Muscle layer of colon (tissue), 2 donors: ENCODE data around the gene PPP1R26.

Experiments
- H3K27ac ChIP-seq: one replicate; pipeline ENCODE4 v1.7.0; 2013; ENCODE audit warnings: low read depth, mild to moderate bottlenecking, low read length, moderate library complexity
- H3K27me3 ChIP-seq, 2 donors: one replicate each; pipeline ENCODE4 v1.7.0; 2013; ENCODE audit warnings: low read length in 2 of 2, mild to moderate bottlenecking in 2 of 2; ENCODE audit not compliant: insufficient read depth in 2 of 2, control insufficient read depth in 1 of 2
- H3K36me3 ChIP-seq: one replicate; pipeline ENCODE4 v1.7.0; 2013; ENCODE audit warnings: mild to moderate bottlenecking, low read length; ENCODE audit not compliant: insufficient read depth
- H3K4me1 ChIP-seq: one replicate; pipeline ENCODE4 v1.7.0; 2013; ENCODE audit warnings: mild to moderate bottlenecking, low read length; ENCODE audit not compliant: insufficient read depth
- H3K4me3 ChIP-seq, 2 donors: one replicate each; pipeline ENCODE4 v1.7.0; 2013; ENCODE audit warnings: low read length in 2 of 2, low read depth in 1 of 2, mild to moderate bottlenecking in 1 of 2, moderate library complexity in 1 of 2
- H3K9ac ChIP-seq: one replicate; pipeline ENCODE4 v1.7.0; 2013; ENCODE audit warnings: low read length
- H3K9me3 ChIP-seq: one replicate; pipeline ENCODE4 v1.7.0; 2013; ENCODE audit warnings: mild to moderate bottlenecking, low read length
- donor health status: abdominal sarcoma.
- donor health status: Adenocarcinoma of cecum.

The PPP1R26 gene

GRCh38 chr9:135484460-135485277 is 5.1 kb downstream of the PPP1R26 start:
- H3K4me3 ChIP-seq: no peak overlapping the region
- no peak overlapping the region for H3K9ac ChIP-seq
- no peak overlapping the region for H3K27ac ChIP-seq
- no peaks in the 10 kb centered on the region for H3K9me3 ChIP-seq
- peaks cover 8% of the 10 kb centered on the region for H3K4me1 ChIP-seq
- no peaks in the 10 kb centered on the region for H3K27me3 ChIP-seq
- H3K36me3 ChIP-seq: peaks cover 30% of the 10 kb centered on the region

GRCh38 chr9:135485385-135485784 is 5.8 kb downstream of the PPP1R26 start:
- Histone ChIP-seq H3K4me3 (no peak overlapping the region), H3K9me3 (no peaks in the 10 kb centered on the region), H3K36me3 (peaks cover 30% of the 10 kb centered on the region), H3K4me1 (peaks cover 8% of the 10 kb centered on the region), H3K9ac (no peak overlapping the region), H3K27ac (no peak overlapping the region), H3K27me3 (no peaks in the 10 kb centered on the region)

DNA sequence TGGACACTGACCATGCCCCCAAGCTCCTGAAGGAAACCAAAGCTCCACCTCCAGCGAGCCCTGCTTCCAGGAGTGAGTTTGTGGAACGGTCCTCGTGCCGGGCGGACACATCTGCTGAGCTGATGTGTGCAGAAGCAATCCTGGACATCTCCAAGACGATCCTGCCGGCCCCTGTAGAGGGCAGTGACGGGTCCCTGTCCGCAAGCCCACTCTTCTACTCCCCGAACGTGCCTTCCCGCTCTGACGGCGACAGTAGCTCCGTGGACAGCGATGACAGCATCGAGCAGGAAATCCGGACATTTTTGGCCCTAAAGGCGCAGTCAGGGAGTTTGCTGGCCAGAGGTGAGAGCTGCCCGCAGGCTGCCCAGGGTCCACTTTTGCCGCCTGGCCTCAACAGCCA is 6.2 kb downstream of the PPP1R26 start:
- H3K27ac ChIP-seq: no peak overlapping the region
- no peaks in the 10 kb centered on the region for H3K27me3 ChIP-seq
- H3K36me3 ChIP-seq: peaks cover 30% of the 10 kb centered on the region
- no peak overlapping the region for H3K9ac ChIP-seq
- H3K4me1 ChIP-seq: peaks cover 5% of the 10 kb centered on the region
- H3K4me3 ChIP-seq: no peak overlapping the region
- no peaks in the 10 kb centered on the region for H3K9me3 ChIP-seq

DNA sequence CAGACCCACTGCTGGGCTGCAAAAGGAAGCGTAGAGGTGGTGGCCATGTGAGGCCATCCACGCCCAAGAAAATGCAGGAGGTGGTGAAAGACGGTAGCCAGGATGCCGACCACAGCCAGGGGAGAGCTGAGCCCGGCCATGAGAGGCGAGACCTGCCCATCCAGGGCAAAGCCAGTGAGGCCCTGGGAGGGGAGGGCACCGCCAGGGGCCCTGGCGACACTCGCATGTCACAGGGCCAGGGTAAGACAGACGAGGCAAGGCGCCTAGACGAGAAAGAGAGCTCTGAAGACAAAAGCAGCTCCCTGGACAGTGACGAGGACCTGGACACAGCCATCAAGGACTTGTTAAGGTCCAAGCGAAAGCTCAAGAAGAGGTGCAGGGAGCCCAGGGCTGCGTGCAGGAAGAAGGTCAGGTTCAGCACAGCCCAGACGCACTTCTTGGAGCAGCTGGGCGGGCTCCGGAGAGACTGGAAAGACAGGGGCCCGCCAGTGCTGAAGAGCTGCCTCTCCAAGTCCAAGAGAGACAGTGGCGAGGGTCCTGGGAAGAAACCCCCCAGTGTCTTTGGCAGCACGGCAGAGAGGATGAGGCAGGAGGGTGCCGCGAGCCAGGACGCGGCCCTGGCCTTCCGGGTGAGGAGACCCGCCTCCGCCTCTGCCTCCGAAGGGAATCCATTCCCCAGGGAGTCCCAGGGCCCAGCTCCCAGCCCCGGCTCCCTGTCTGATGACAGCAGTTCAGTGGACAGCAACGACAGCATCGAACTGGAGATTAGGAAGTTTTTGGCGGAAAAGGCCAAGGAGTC is 6.9 kb downstream of the PPP1R26 start:
- Histone ChIP-seq H3K27me3 (no peaks in the 10 kb centered on the region), H3K4me1 (no peaks in the 10 kb centered on the region), H3K4me3 (no peak overlapping the region), H3K9me3 (no peaks in the 10 kb centered on the region), H3K36me3 (peaks cover 30% of the 10 kb centered on the region), H3K9ac (no peak overlapping the region), H3K27ac (no peak overlapping the region)

DNA sequence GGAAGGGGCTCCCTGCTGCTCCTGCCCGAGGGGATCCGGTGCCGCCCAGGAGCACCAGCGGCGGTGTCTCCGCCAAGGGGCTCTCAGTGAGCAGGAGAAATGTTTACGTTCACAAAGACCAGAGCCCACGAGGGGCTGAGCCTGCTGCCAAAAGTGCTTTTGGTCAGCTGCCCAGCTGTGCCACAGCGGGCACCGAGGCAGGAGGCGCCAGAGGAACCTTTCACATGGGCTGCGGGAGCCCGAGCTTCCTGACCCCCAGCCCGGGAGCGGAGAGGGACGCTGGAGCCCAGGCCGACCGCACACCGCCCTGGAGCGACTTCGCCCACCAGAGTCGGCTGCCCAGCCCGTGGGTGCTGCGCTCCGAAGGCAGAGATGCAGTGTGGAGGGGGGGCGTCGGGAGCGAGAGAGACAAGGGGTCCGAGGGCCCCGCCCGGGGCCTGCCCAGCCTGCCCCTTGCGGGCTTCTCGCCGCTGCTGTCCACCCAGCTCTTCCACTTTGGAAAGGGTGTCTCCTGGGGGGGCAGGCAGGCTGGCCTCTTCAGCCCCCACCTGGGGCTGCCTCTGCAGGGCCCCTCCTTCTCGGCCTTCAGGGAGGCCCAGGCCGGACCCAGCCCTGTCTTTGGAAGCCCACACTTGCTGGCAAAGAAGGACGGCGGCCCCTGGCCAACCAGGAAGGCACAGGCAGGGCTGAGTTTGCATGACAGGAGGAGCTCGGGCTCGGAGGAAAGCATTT is 7.9 kb downstream of the PPP1R26 start:
- no peak overlapping the region for H3K27ac ChIP-seq
- H3K36me3 ChIP-seq: peaks cover 30% of the 10 kb centered on the region

DNA sequence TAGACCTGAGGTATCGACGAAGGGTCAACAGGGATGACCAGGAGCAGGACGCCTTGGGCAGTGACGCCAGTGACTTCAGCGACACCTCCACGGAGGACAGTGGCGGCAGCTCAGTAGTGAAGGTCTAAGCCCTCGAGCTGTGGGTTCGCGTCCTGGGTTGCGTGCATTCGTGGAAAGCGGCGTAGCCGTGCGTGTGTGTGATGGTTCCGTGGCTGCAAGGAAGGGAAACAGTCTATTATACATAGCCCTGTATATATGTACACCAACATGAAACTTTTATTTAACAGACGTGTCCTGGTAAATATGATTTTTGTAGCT is 8.4 kb downstream of the PPP1R26 start:
- Histone ChIP-seq H3K4me1 (no peaks in the 10 kb centered on the region), H3K4me3 (no peak overlapping the region), H3K36me3 (peaks cover 30% of the 10 kb centered on the region), H3K27ac (no peak overlapping the region), H3K27me3 (no peaks in the 10 kb centered on the region), H3K9me3 (no peaks in the 10 kb centered on the region), H3K9ac (no peak overlapping the region)

More for the DNA sequence above, 7.9 kb downstream of the PPP1R26 start:
- no peak overlapping the region for H3K9ac ChIP-seq
- no peaks in the 10 kb centered on the region for H3K27me3 ChIP-seq
- no peaks in the 10 kb centered on the region for H3K4me1 ChIP-seq
- no peak overlapping the region for H3K4me3 ChIP-seq
- H3K9me3 ChIP-seq: no peaks in the 10 kb centered on the region

DNA sequence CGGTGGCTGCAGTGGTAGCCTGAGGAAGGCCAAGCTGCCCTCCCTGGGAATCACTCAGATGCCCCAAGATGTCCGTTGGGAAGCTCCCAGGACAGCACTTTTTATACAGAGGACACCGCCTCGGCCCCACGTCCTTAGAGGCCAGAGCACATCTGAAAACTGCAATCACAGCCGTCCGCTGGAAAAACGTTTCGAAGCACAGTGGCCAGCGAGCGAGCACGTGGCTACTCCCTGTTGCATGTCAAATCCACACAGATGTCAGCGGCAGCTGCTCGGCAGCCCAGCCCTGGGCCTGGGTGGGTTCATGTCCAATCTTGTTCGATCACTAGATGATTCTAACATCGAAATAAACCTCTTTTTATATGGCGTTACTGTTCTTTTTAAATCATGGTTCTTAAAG is 8.9 kb downstream of the PPP1R26 start:
- no peak overlapping the region for H3K4me3 ChIP-seq
- H3K36me3 ChIP-seq: peaks cover 30% of the 10 kb centered on the region
- H3K27ac ChIP-seq: no peak overlapping the region
- H3K9ac ChIP-seq: no peak overlapping the region
- H3K9me3 ChIP-seq: no peaks in the 10 kb centered on the region
- H3K4me1 ChIP-seq: no peaks in the 10 kb centered on the region
- H3K27me3 ChIP-seq: no peaks in the 10 kb centered on the region

GRCh38 chr9:135489188-135489906 is 9.8 kb downstream of the PPP1R26 start:
- Histone ChIP-seq H3K4me3 (no peak overlapping the region), H3K27ac (no peak overlapping the region), H3K36me3 (peaks cover 25% of the 10 kb centered on the region), H3K9ac (no peak overlapping the region), H3K9me3 (no peaks in the 10 kb centered on the region), H3K27me3 (no peaks in the 10 kb centered on the region), H3K4me1 (no peaks in the 10 kb centered on the region)

- Histone ChIP-seq H3K27ac (no peak overlapping the region), H3K9ac (no peak overlapping the region), H3K9me3 (no peaks in the 10 kb centered on the region), H3K27me3 (no peaks in the 10 kb centered on the region), H3K36me3 (peaks cover 16% of the 10 kb centered on the region), H3K4me3 (no peak overlapping the region), H3K4me1 (no peaks in the 10 kb centered on the region)
Measured at GRCh38 chr9:135490166-135490870, 10.7 kb downstream of the PPP1R26 start.

DNA sequence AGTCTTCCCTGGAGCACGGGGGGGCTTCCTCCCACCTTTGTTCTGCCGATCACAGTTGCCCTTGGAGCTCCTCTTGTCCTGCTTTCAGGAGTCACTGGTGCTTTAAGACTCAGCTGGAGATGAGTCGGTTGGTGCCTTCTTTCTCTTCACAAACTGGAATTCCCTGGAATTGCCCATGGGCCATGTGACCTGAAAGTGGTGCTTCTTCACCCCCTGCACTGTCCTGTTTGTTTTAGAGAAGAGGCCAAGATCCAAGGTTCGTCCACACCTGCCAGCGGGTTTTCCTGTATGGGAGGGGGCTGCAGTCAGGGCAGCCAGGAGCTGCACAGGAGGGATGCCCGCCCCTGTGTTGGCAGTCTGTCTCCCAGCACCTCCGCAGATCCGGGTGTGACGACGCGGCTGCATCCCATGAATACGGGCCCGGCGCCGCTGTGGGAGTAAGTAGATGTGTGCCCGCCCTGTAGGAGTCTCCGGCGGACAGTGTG is 11.4 kb downstream of the PPP1R26 start:
- H3K27ac ChIP-seq: no peak overlapping the region
- H3K4me3 ChIP-seq: no peak overlapping the region
- H3K4me1 ChIP-seq: no peaks in the 10 kb centered on the region
- H3K36me3 ChIP-seq: peaks cover 9% of the 10 kb centered on the region
- H3K9ac ChIP-seq: no peak overlapping the region
- no peaks in the 10 kb centered on the region for H3K9me3 ChIP-seq
- no peaks in the 10 kb centered on the region for H3K27me3 ChIP-seq
